ENCODE results near the gene SUSD3.

DNA sequence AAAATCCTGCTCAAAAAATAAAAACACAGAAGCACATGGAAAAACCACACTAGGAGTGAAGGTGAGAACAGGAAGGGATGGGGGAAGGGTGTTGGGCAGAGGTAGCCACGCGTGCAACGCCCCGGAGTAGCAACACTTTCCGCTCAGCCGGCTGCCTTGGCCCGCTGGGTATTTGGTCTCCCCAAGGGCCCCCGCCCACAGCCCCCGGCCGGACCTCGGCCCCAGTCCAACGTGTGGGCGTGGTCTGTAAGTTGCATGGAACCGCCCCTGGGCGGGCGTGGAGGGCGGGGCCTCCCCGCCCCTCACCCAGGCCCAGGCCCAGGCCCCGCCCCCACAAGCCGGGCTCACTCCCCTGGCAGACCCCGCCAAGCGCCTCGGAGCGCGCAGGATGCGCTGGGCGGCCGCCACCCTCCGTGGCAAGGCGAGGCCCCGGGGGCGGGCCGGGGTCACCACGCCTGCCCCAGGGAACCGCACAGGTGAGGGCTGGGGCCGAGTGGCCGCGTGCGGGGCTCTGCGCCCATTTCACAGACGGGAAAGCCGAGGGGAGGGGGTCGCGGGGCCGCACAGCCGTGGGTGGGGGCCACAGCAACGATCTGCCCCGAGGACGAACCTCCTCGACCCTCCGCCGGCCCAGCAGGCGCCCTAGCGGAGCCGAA is at the start of gene SUSD3:
- TF ChIP-seq, protein P1, sequence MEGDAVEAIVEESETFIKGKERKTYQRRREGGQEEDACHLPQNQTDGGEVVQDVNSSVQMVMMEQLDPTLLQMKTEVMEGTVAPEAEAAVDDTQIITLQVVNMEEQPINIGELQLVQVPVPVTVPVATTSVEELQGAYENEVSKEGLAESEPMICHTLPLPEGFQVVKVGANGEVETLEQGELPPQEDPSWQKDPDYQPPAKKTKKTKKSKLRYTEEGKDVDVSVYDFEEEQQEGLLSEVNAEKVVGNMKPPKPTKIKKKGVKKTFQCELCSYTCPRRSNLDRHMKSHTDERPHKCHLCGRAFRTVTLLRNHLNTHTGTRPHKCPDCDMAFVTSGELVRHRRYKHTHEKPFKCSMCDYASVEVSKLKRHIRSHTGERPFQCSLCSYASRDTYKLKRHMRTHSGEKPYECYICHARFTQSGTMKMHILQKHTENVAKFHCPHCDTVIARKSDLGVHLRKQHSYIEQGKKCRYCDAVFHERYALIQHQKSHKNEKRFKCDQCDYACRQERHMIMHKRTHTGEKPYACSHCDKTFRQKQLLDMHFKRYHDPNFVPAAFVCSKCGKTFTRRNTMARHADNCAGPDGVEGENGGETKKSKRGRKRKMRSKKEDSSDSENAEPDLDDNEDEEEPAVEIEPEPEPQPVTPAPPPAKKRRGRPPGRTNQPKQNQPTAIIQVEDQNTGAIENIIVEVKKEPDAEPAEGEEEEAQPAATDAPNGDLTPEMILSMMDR (IDR thresholded peaks at IDR 0.05) = no peak
- no peak for TF ChIP-seq POLR2A (IDR thresholded peaks at IDR 0.05)
